GM12878 (cell line): ENCODE data around the gene FAM50A. TPM values are rescaled to one million over a fixed set of nuclear protein-coding genes. Genes with fewer than 3 reads are reported as not detected.

ENCODE experiments used
- ATAC-seq: fragments of 200-7000 bp; cut with Tn5 transposase; 3 replicates; pipeline ENCODE4 v1.9.1; 2020; ENCODE audit warnings: mild to moderate bottlenecking, moderate library complexity
- BruUV-seq: library from RNA; stranded (reverse); fragments of 400-500 nt; replicated peaks from 2 replicates; lab custom pipeline; 2021; lab: Mats Ljungman, UMichigan
- CTCF ChIA-PET: fragments of 300-600 bp; sonication (Branson Sonifier 250); formaldehyde crosslinking; extraction: SDS; loops from one replicate; lab custom pipeline; 2021; ENCODE audit warnings: inconsistent platforms; lab: Yijun Ruan, JAX
- POLR2A ChIA-PET: fragments of 350-600 bp; formaldehyde crosslinking; extraction: SDS; loops from one replicate; lab custom pipeline; 2021; ENCODE audit warnings: inconsistent platforms; lab: Charles Lee
- RAD21 ChIA-PET: fragments of 300-600 bp; sonication (Branson Sonifier 250); formaldehyde crosslinking; loops from one replicate; lab custom pipeline; 2023; ENCODE audit warnings: antibody characterized with exemption; ENCODE audit not compliant: unreplicated experiment; lab: Charles Lee
- SMC1A ChIA-PET: fragments of 300-600 bp; sonication (Branson Sonifier 250); formaldehyde crosslinking; loops from one replicate; lab custom pipeline; 2023; ENCODE audit not compliant: unreplicated experiment, uncharacterized antibody; lab: Charles Lee
- DNase-seq: peaks from one replicate; pipeline ENCODE4 v3.0.0-alpha.2; 2011; ENCODE audit warnings: low read depth, low spot score
- FAIRE-seq: peaks from 3 replicates; lab custom pipeline; 2011; peaks lifted over from hg19 to GRCh38; lab: Jason Lieb, UNC
- H2AFZ ChIP-seq: 2 replicates; pipeline ENCODE4 v1.6.0; 2011; ENCODE audit warnings: low read depth, low read length, control low read depth; ENCODE audit not compliant: control insufficient read depth
- H3K27ac ChIP-seq: 2 replicates; pipeline ENCODE4 v1.5.1; 2011; ENCODE audit warnings: control low read depth; ENCODE audit not compliant: control insufficient read depth, insufficient read depth
- H3K27me3 ChIP-seq, 2 experiments: replicated peaks in 1 of 2; 2 replicates each; pipeline versions ENCODE4 v1.6.0 to v1.6.1; 2011; ENCODE audit warnings: low read length in 1 of 2; ENCODE audit not compliant: control insufficient read depth in 2 of 2, insufficient read depth in 2 of 2
- H3K36me3 ChIP-seq, 2 experiments: 2 replicates each; pipeline ENCODE4 v1.5.1; 2011; ENCODE audit warnings: low read length in 1 of 2; ENCODE audit not compliant: control insufficient read depth in 2 of 2, insufficient read depth in 2 of 2
- H3K4me1 ChIP-seq: 2 replicates; pipeline ENCODE4 v1.6.1; 2011; ENCODE audit warnings: mild to moderate bottlenecking, low read length, moderate library complexity, mixed read lengths; ENCODE audit not compliant: control insufficient read depth, insufficient read depth
- H3K4me2 ChIP-seq: 2 replicates; pipeline ENCODE4 v1.6.0; 2011; ENCODE audit warnings: control low read depth; ENCODE audit not compliant: control insufficient read depth, insufficient read depth
- H3K4me3 ChIP-seq: fragments of 200-600 bp; sonication (generic); 2 replicates; pipeline ENCODE4 v1.5.1; 2016
- H3K79me2 ChIP-seq: 2 replicates; pipeline ENCODE4 v1.6.0; 2011; ENCODE audit warnings: low read length; ENCODE audit not compliant: control insufficient read depth, insufficient read depth
- H3K9ac ChIP-seq: 2 replicates; pipeline ENCODE4 v1.8.0; 2011; ENCODE audit warnings: low read length, control low read depth, mixed read lengths; ENCODE audit not compliant: control insufficient read depth, insufficient read depth
- H3K9me3 ChIP-seq: replicated peaks from 3 replicates; pipeline ENCODE4 v1.5.1; 2011; ENCODE audit warnings: mild to moderate bottlenecking, low read length; ENCODE audit not compliant: control insufficient read depth, insufficient read depth
- H4K20me1 ChIP-seq: 2 replicates; pipeline ENCODE4 v1.6.0; 2011; ENCODE audit not compliant: control insufficient read depth, insufficient read depth
- CEBPZ ChIP-seq: fragments of 150-350 bp; IDR thresholded peaks from 2 replicates; pipeline ENCODE4 v1.6.1; 2016; ENCODE audit warnings: low read depth, low read length
- EP300 ChIP-seq, 2 experiments: fragments of 150-350 bp in 1 of 2; IDR thresholded peaks; 2 replicates each; pipeline ENCODE4 v1.6.1; 2011 to 2012; ENCODE audit warnings: low read depth in 2 of 2, low read length in 2 of 2, borderline replicate concordance in 1 of 2, improper control_type of control experiment in 1 of 2, inconsistent platforms in 1 of 2; ENCODE audit not compliant: control insufficient read depth in 1 of 2
- EZH2 ChIP-seq: IDR thresholded peaks from 2 replicates; pipeline ENCODE4 v1.6.1; 2012; ENCODE audit warnings: low read depth, mild to moderate bottlenecking, control low read depth, inconsistent platforms, low read length, borderline replicate concordance; ENCODE audit not compliant: control insufficient read depth
- FOXM1 ChIP-seq: IDR thresholded peaks from 2 replicates; pipeline ENCODE4 v1.6.1; 2012; ENCODE audit warnings: low read depth, mild to moderate bottlenecking, inconsistent platforms, low read length, moderate library complexity
- GABPA ChIP-seq: IDR thresholded peaks from 2 replicates; pipeline ENCODE4 v1.6.1; 2014; ENCODE audit warnings: antibody characterized with exemption, low read depth, mild to moderate bottlenecking, inconsistent platforms
- IRF5 ChIP-seq: fragments of 450-650 bp; IDR thresholded peaks from 2 replicates; pipeline ENCODE4 v1.6.1; 2017; ENCODE audit warnings: borderline replicate concordance
- MEF2B ChIP-seq: fragments of 450-650 bp; IDR thresholded peaks from 2 replicates; pipeline ENCODE4 v1.6.1; 2018; ENCODE audit warnings: mild to moderate bottlenecking, moderate library complexity; ENCODE audit not compliant: partially characterized antibody, poor library complexity, severe bottlenecking
- MLLT1 ChIP-seq: fragments of 450-650 bp; IDR thresholded peaks from 2 replicates; pipeline ENCODE4 v1.6.1; 2016; ENCODE audit warnings: mild to moderate bottlenecking
- NBN ChIP-seq: fragments of 450-650 bp; IDR thresholded peaks from 2 replicates; pipeline ENCODE4 v1.6.1; 2016
- RELA ChIP-seq: fragments of 450-650 bp; IDR thresholded peaks from 2 replicates; pipeline ENCODE4 v1.8.0; 2014; ENCODE audit warnings: borderline replicate concordance; ENCODE audit not compliant: partially characterized antibody
- SMARCA5 ChIP-seq: fragments of 450-650 bp; IDR thresholded peaks from 2 replicates; pipeline ENCODE4 v1.6.1; 2017; ENCODE audit warnings: mild to moderate bottlenecking
- ZBED1 ChIP-seq: IDR thresholded peaks from 2 replicates; pipeline ENCODE4 v1.6.1; 2016; ENCODE audit warnings: borderline replicate concordance
- ZNF274 ChIP-seq: IDR thresholded peaks from one replicate; pipeline ENCODE4 v1.8.0; 2011; ENCODE audit not compliant: insufficient read length, insufficient read depth
- WGBS: methylation state at CpG from one replicate; pipeline ENCODE4 v1.1.6; 2016; ENCODE audit warnings: low lambda C conversion rate; ENCODE audit not compliant: insufficient replicate concordance, insufficient coverage; ENCODE audit errors: missing lambda C conversion rate; 5-methylcytosine and 5-hydroxymethylcytosine counted together
- in situ Hi-C: fragments of 300-500 bp; cut with MboI; formaldehyde crosslinking; loops from 9 replicates; pipeline ENCODE4 v1.14.3; 2018; ENCODE audit warnings: mixed read lengths
- intact Hi-C: fragments of 100-400 bp; cut with micrococcal nuclease; formaldehyde crosslinking; loops from one replicate; pipeline ENCODE4 v1.14.2; 2022; ENCODE audit not compliant: unreplicated experiment
- polyA plus RNA-seq, 11 experiments: library from polyadenylated mRNA; depleted of rRNA in 4 of 11; unstranded in 6 of 11; stranded (reverse) in 5 of 11; fragments of >200 nt; fragmentation: Nextera tagmentation in 4 of 11; fragmentation: Illumina TruSeq in 1 of 11; extraction: Ambion mirVana in 4 of 11; extraction: Trizol in 1 of 11; gene quantifications; 1 replicate in 1 of 11; 2 replicates in 10 of 11; pipeline versions ENCODE4 v1.2.1 to v1.2.3, GENCODE V29; 2011 to 2016; ENCODE audit warnings: inconsistent platforms in 2 of 11, missing spikeins in 2 of 11, low read depth in 1 of 11
- total RNA-seq, 4 experiments: library from RNA; depleted of rRNA in 3 of 4; stranded (reverse); fragments of >200 nt in 3 of 4; fragmentation: Illumina TruSeq in 1 of 4; extraction: Trizol in 1 of 4; gene quantifications; 2 replicates each; pipeline versions ENCODE4 v1.2.1 to v1.2.3, GENCODE V29; 2013 to 2021

FAM50A gene
- total and polyA plus RNA-seq, 10 of the 15 experiments (the other 5 are each of a cell fraction or from before 2014, with no cell fraction given), result 4.2 to 46.7 (median 34.6) TPM

- no peak overlapping the region for H3K9ac ChIP-seq
- no peak overlapping the region for H3K4me2 ChIP-seq
- intact Hi-C loops, result no loop called here
- POLR2A ChIA-PET, result interaction anchor here (0.6 to 0.7 kb wide), 2 partner anchors 54 to 91 kb away, joined by 3 to 11 read pairs; no protein-coding TSS in a partner anchor
- DNase-seq (no peak), FAIRE-seq (no peak), ATAC-seq (no peak)
- H3K27me3 ChIP-seq, result no peaks in the 10 kb centered on the region
- no TSS peak for BruUV-seq
- WGBS, result 21% methylated on average over 3 of the region's 3 CpGs
- SMC1A ChIA-PET, result no interaction called here
- H3K27ac ChIP-seq, result no peak overlapping the region
- no peaks in the 10 kb centered on the region; the same call in 2 of the 3 replicates for H3K9me3 ChIP-seq
- RAD21 ChIA-PET, result no interaction called here
- no peak overlapping the region for H3K4me3 ChIP-seq
- peaks cover 1% of the 10 kb centered on the region; the same call in 1 of the 2 replicates for H3K79me2 ChIP-seq
- no peaks in the 10 kb centered on the region for H3K36me3 ChIP-seq
- H4K20me1 ChIP-seq, result no peaks in the 10 kb centered on the region
- CTCF ChIA-PET, result no interaction called here
- no peak overlapping the region for H2AFZ ChIP-seq
- in situ Hi-C loops, result no loop called here
- TF ChIP-seq EZH2, result no peak
- no peak for TF ChIP-seq CEBPZ
- no peak for TF ChIP-seq RELA
- no peak for TF ChIP-seq EP300 (IDR thresholded peaks at IDR 0.05; ENCODE audit: borderline replicate concordance in 1 of 2, control insufficient read depth in 1 of 2, low read depth in 2 of 2, low read length in 2 of 2)
- TF ChIP-seq MLLT1, result no peak
- no peak for TF ChIP-seq IRF5
- no peak for TF ChIP-seq ZNF274
- no peak for TF ChIP-seq SMARCA5
- TF ChIP-seq MEF2B, result no peak
- no peak for TF ChIP-seq ZBED1
- TF ChIP-seq NBN, result no peak
- TF ChIP-seq GABPA, result no peak
- TF ChIP-seq FOXM1, result no peak
- H3K4me1 ChIP-seq, result peaks cover 7% of the 10 kb centered on the region
Measured at GRCh38 chrX:154494715-154495114, 50.8 kb downstream of the FAM50A start.
